Tracheal epithelial cell (primary cell): ENCODE data around the gene UPK3BL1. TPM values are rescaled to one million over a fixed set of nuclear protein-coding genes. Genes with fewer than 3 reads are reported as not detected.

Experiments
- total RNA-seq: library from RNA; depleted of rRNA; stranded (reverse); fragments of >200 nt; gene quantifications from 2 replicates; pipeline ENCODE4 v1.2.1, GENCODE V29; 2014

The UPK3BL1 gene, protein sequence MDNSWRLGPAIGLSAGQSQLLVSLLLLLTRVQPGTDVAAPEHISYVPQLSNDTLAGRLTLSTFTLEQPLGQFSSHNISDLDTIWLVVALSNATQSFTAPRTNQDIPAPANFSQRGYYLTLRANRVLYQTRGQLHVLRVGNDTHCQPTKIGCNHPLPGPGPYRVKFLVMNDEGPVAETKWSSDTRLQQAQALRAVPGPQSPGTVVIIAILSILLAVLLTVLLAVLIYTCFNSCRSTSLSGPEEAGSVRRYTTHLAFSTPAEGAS
- total RNA-seq, result 254 and 315 TPM in 2 replicates

GRCh38 chr7:102642691-102643090, at the start of gene UPK3BL1:
TSS of gene UPK3BL1 (minus strand) at chr7:102642791. CDS start at chr7:102642741, 50 bp downstream.

DNA sequence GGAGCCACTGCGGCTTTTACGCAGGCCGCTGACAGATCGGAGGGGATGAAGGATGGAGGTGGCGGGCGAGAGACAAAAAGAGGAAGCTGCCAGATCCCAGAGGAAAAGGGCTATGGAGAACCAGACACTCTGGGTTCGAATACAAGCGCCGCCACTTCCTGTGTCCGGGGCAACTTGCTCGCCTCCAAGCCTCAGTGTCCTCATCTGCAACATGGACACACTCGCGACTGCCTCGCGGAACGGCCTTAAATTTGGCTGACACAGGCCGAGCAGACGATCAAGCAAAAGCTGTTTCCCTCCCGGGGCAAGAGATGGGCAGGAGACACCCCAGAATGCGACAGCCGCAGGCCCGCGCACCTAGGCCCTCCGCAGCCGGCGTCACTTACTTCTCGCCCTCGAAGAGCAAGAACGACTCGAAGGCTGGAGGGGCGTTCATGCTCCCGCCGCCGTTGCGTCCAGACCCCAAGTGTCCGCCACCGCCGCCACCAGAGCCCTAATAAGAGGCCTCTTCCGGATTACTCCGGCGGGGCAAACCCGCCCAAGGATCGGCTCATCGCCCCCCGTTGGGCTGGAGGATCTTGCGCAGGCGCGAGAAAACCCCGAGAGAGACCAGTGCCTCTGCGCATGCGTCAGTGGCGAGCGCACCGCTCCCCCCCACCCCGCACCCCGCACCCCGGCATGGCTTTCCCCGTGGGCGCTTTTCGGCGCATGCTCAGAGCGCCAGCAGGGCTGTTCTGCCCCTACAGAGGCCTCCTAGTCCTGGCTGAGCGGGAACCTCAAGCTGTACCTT, 28.8 kb upstream of the UPK3BL1 start, which contains the start of gene POLR2J2:
Gene POLR2J2, minus strand, starts transcription at position 498 of the 790 bp plus-strand sequence. Its CDS starts 62 bp downstream, at position 436.

GRCh38 chr7:102649924-102650323, 7.3 kb upstream of the UPK3BL1 start, which contains the start of gene SPDYE2B:
TSS of gene SPDYE2B (plus strand) at chr7:102650319. CDS start at chr7:102652349, 2,030 bp downstream.

GRCh38 chr7:102616507-102617125, 26.0 kb downstream of the UPK3BL1 start, which contains the start of gene RASA4:
TSS of gene RASA4 (minus strand) at chr7:102616756. CDS start at chr7:102616689, 67 bp downstream.

Other genes starting within 250 kb of the UPK3BL1 start
- 11.5 and 19.0 TPM in 2 replicates for gene PRKRIP1, start 246.4 kb downstream of the UPK3BL1 start, total RNA-seq
- 3.4 and 21.0 TPM in 2 replicates for gene ORAI2, start 209.2 kb downstream of the UPK3BL1 start, total RNA-seq
- 13.6 and 15.9 TPM in 2 replicates for gene ALKBH4, start 177.9 kb downstream of the UPK3BL1 start, total RNA-seq
- 20.0 and 39.0 TPM in 2 replicates for gene LRWD1, start 177.8 kb downstream of the UPK3BL1 start, total RNA-seq
- 17.4 and 21.7 TPM in 2 replicates for gene POLR2J, start 163.9 kb downstream of the UPK3BL1 start, total RNA-seq
- gene RASA4B, start 125.0 kb downstream of the UPK3BL1 start, total RNA-seq, result 3.0 and 3.9 TPM in 2 replicates
- gene UPK3BL2, start 99.1 kb downstream of the UPK3BL1 start, total RNA-seq, result 10.0 and 17.1 TPM in 2 replicates
- gene SPDYE2, start 91.6 kb downstream of the UPK3BL1 start, total RNA-seq, result not detected in 2 replicates
- gene POLR2J3, start 70.2 kb downstream of the UPK3BL1 start, total RNA-seq, result 6.2 and 12.0 TPM in 2 replicates
- gene RASA4, start 26.0 kb downstream of the UPK3BL1 start, total RNA-seq, result 1.7 and 4.3 TPM in 2 replicates
- gene SPDYE2B, start 7.5 kb upstream of the UPK3BL1 start, total RNA-seq, result not detected in 2 replicates
- gene POLR2J2, start 28.9 kb upstream of the UPK3BL1 start, total RNA-seq, result 0.43 TPM in 1 of 2 replicates, not detected in the other
- gene FAM185A, start 106.2 kb upstream of the UPK3BL1 start, total RNA-seq, result 5.5 and 12.6 TPM in 2 replicates